Measurements from ENCODE around the gene FMO1. TPM values are rescaled to one million over a fixed set of nuclear protein-coding genes. Genes with fewer than 3 reads are reported as not detected.

Gene FMO1
- polyA plus RNA-seq, 1 donor, result 7.0 TPM

DNA sequence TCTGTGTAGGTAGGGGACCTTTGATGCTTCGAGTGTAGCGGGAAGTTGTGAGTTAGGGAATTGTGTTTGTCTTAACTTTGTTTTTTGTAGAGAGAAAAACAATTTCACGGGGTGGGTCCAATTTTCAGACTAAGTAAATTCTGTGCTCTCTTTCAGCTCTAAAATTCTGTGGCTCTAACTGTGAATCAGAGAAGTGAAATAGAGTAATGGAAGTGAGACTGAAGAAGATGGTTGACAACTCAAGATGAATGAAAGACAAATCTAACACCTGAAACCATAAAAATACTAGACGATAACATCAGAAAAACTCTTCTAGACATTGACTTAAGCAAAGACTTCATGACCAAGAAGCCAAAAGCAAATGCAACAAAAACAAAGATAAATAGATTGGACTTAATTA, 4.4 kb upstream of the FMO1 start:
- no peak for DNase-seq

- peak; percentile 40 for DNase-seq
Measured at GRCh38 chr1:171245458-171246064, 2.7 kb upstream of the FMO1 start.

DNA sequence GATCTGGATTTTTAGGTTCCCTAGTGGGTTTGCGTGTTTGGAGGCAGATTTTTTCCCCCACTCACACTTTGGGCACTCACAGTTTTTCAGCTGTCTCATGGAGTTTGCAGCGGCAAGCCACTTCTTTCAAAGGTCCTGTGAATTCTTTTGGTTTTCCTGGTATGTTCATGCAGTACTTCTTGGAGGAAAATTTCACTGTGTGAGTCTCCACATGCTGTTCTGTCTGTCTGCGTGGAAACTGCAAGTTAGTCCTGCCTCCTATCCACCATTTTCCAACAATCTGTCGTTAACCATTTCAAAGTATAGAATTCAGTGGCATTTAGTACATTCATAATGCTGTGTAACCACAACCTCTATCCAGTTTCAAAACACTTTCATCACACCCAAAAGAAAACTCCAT, 793 bp upstream of the FMO1 start:
- DNase-seq, result no peak

DNA sequence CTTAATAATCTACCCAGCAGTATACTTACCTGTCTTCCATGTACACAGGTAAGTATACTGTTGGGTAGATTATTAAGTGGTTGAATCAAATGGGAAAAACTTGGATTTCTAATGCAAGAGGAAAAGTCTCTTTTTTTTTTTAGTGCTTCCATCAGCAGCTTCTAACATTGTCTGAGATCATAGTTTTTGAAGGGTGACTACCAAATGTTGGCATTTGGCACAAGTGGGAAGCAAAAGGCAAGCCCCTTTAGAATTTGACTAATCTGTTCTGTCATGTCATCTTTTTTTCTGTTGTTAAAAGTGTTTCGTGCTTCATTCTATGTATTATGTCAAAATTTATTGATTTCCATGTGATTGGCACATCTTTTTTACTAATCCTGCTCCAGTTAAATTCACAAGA, 547 bp downstream of the FMO1 start:
- no peak for DNase-seq

- no peak for DNase-seq
Measured at GRCh38 chr1:171250263-171250662, 2.0 kb downstream of the FMO1 start.

- DNase-seq, result peak; percentile 56
Measured at GRCh38 chr1:171251042-171251951, 3.0 kb downstream of the FMO1 start.

- DNase-seq, result no peak
Measured at GRCh38 chr1:171251952-171252300, 3.6 kb downstream of the FMO1 start.

GRCh38 chr1:171252482-171252881, 4.2 kb downstream of the FMO1 start:
- DNase-seq, result peak; percentile 29

GRCh38 chr1:171254859-171255258, 6.6 kb downstream of the FMO1 start:
- DNase-seq, result no peak

- DNase-seq, result peak; percentile 38
Measured at GRCh38 chr1:171256940-171257606, 8.8 kb downstream of the FMO1 start.

DNA sequence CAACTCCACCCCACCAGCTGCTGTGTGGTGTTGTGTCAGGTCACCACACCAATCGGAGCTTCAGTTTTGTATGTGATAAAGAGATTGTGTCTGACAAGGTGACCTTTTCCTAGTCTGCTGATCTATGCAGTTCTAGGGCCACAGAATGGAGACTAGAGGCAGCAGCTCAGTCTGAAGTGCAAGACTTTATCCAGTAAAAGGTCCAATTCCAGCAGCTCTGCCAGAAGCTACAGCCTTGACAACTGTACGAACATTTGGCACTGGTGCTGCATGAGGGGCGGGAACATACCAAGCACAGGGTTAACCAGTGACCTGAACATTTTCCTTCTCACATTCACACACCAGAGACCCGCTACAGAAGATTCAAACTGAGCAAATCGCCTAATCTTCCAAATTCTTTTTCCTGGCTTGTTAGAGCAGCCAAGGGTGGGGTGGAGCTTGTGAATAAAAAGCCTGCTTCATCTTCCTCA, 9.3 kb downstream of the FMO1 start:
- DNase-seq, result peak; percentile 64

GRCh38 chr1:171258429-171258828, 10.1 kb downstream of the FMO1 start:
- DNase-seq, result no peak

- DNase-seq, result no peak
Measured at GRCh38 chr1:171258943-171259342, 10.6 kb downstream of the FMO1 start.

GRCh38 chr1:171261336-171261735, 13.0 kb downstream of the FMO1 start:
- no peak for DNase-seq

GRCh38 chr1:171263901-171264300, 15.6 kb downstream of the FMO1 start:
- DNase-seq, result peak; percentile 72

- DNase-seq, result no peak
Measured at GRCh38 chr1:171265686-171266085, 17.4 kb downstream of the FMO1 start.

DNA sequence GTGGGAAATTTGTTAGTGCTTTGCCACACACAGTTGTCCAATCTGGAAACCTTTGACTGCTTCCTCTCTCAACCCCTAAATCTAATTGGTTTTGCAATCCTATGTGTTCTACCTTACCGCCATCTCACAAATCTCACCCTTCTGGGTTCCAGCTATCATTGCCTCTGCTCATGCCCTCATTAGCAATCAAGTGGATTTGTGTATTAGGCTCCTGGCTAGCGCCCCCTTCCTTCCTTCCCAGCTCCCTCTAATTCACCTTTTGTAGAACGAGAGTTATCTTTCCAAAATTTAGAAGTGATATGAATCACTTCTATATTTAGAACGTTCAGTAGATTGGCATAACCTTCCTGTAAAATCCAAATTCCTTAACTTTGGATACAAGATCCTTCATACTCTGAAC, 18.6 kb downstream of the FMO1 start:
- DNase-seq, result no peak

GRCh38 chr1:171267391-171267790, 19.1 kb downstream of the FMO1 start:
- DNase-seq, result peak; percentile 63

- DNase-seq, result no peak
Measured at GRCh38 chr1:171270806-171271205, 22.5 kb downstream of the FMO1 start.

- no peak for DNase-seq
Measured at GRCh38 chr1:171277534-171277933, 29.2 kb downstream of the FMO1 start.

DNA sequence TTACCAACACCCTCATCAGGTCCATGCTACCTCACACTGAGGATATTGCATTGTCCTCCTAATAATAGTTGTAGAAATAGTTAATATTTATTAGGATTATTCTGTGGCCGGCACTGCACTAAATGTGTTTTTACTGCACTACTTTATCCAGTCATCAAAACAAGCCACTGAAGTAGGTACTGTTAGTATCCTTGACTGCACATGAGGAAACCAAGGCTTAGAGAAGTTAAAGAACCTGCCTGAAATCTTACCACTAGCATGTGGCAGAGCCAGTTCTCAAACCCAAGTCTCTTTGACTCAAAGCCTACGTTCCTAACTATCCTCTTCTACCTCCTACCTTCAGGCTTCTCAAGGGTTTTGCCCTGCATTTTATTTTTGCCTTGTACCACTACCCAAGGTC, 30.9 kb downstream of the FMO1 start:
- DNase-seq, result no peak

DNA sequence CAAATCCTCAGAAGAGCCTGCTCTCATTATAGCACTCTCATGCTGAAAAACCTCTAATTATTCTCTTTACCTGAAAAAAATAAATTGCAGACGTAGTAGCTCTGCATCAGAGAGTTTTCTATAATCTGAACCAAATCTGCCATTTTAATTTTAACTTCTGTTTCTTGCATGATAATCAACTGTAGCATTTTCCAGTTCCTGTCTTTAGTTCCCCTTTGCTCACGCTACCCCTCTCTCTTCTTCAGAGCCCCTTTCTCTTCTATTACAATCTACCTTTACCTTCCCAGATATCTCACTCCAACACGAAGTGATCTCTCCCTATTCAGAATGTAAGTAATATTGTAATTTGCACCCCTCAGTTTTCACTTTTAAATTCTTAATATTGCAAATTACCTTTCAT, 31.4 kb downstream of the FMO1 start:
- no peak for DNase-seq

GRCh38 chr1:171280599-171280998, 32.3 kb downstream of the FMO1 start:
- DNase-seq, result no peak
